Pancreas (tissue), 10 donors: ENCODE results near the gene KIF5C. TPM values are rescaled to one million over a fixed set of nuclear protein-coding genes. Genes with fewer than 3 reads are reported as not detected.
"Not testable (repeated sequence)": the region's sequence is repeated elsewhere in the genome, so short reads cannot be mapped to it uniquely, and the experiment has no call there.

Source experiments
- ATAC-seq, 4 donors: fragments of 200-7000 bp; cut with Tn5 transposase; one replicate each; pipeline versions ENCODE4 v1.8.0 to v1.9.1; 2020; ENCODE audit warnings: mild to moderate bottlenecking in 4 of 4, moderate library complexity in 4 of 4
- DNase-seq, 6 donors: peaks; one replicate each; pipeline ENCODE4 v3.0.0-alpha.2; 2020
- FAIRE-seq: peaks from 2 replicates; lab custom pipeline; 2012; peaks lifted over from hg19 to GRCh38; lab: Jason Lieb, UNC
- H3K27ac ChIP-seq, 4 donors: fragments of 200-600 bp; sonication (generic); 1 replicate in 3 of 4; 2 replicates in 1 of 4; pipeline versions ENCODE4 v1.5.0 to v1.8.0; 2020
- H3K27me3 ChIP-seq, 4 donors: fragments of 200-600 bp; one replicate each; pipeline ENCODE4 v1.8.0; 2021
- H3K36me3 ChIP-seq, 3 donors: fragments of 200-600 bp; sonication (generic) in 1 of 3; one replicate each; pipeline versions ENCODE4 v1.5.0 to v1.8.0; 2020 to 2021
- H3K4me1 ChIP-seq, 3 donors: fragments of 200-600 bp; one replicate each; pipeline ENCODE4 v1.8.0; 2021
- H3K4me3 ChIP-seq, 4 donors: fragments of 200-600 bp; sonication (generic) in 2 of 4; one replicate each; pipeline versions ENCODE4 v1.5.0 to v1.8.0; 2020 to 2021
- H3K9me3 ChIP-seq, 4 donors: fragments of 200-600 bp; one replicate each; pipeline ENCODE4 v1.8.0; 2021
- WGBS, 2 donors: extraction: QIAGEN DNeasy Blood & Tissue Kit; methylation state at CpG; one replicate each; pipeline ENCODE4 v1.1.7; 2013; 5-methylcytosine and 5-hydroxymethylcytosine counted together
- intact Hi-C, 3 donors: fragments of 100-400 bp; cut with DNase I; formaldehyde crosslinking; loops; one replicate each; pipeline versions ENCODE4 v1.11.1 to v1.14.2; 2022
- polyA plus RNA-seq, 2 donors: library from polyadenylated mRNA; stranded (reverse); fragments of 200-250 nt; gene quantifications; one replicate each; pipeline ENCODE4 v1.2.3, GENCODE V29; 2013
- total RNA-seq, 6 donors: library from RNA; stranded (reverse); fragmentation: NEBNext Ultra II Directional in 4 of 6; extraction: Animal tissue kit (Norgen Biotek cat#: 25700) in 4 of 6; gene quantifications; one replicate each; pipeline versions ENCODE4 v1.2.1 to v1.2.4, GENCODE V29; 2021 to 2023
- TF ChIP-seq, protein P1 (sequence below), 4 donors: fragments of 200-600 bp; sonication (generic) in 3 of 4; IDR thresholded peaks; one replicate each; pipeline versions ENCODE4 v1.5.0 to v1.8.0; 2021; ENCODE audit warnings: antibody characterized with exemption in 4 of 4
- donor health status: healthy with polysubstance abuse.
- donor health status: DM: no; HTN: no; CAD: no; lungs with moderate emphysema.
- donor health status: DM: no; HTN: no; CAD: no.
- donor health status: control.
- donor health status: control.
- donor health status: Bipolar disorder and iron deficiency.
- donor health status: DM: yes; HTN: yes; CAD: no.
- donor health status: DM: no; HTN: no; CAD: no.
- donor health status: DM: no; HTN: no; CAD: no.
- donor health status: DM: yes; HTN: yes; CAD: no.

The KIF5C gene
- total and polyA plus RNA-seq, 8 donors = 0.88 to 10.2 (median 2.8) TPM

DNA sequence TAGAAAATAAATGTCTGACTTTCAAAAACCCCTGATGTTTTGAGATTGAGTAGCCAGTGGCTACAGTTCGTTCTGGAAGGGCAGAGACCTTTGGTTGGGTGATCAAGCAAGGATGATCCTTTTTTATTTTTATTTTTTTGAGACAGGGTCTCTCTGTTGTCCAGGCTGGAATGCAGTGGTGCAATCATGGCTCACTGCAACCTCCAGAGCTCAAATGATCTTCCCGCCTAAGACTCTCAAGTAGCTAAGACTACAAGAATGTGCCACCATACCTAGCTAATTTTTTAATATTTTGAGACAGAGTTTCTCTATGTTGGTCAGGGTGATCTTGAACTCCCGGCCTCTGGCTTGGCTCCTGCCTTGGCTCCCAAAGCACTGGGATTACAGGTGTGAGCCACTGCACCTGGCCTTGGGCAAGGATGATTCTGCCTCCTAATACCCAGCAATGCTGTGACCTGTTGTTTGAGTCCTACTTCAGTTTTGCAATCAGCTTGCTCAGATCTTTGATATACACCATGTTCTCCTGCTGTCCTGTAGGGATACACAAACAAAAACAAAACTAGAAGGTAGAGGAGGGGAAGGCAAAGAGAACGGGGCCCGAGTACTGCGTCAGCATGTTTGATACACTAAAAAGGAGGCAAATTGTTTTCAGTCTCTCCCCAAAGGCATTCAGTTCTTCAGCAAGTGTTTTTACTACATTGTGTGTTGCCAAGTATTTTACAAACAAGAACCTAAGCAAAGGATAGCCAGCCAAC lies 104.3 kb downstream of the KIF5C start:
- WGBS, 2 donors = 77 to 82% methylated on average over 6 of the region's 6 CpGs
- H3K27me3 ChIP-seq = no peaks in the 10 kb centered on the region
- DNase-seq = no peak
- no peak for FAIRE-seq
- TF ChIP-seq, protein P1, sequence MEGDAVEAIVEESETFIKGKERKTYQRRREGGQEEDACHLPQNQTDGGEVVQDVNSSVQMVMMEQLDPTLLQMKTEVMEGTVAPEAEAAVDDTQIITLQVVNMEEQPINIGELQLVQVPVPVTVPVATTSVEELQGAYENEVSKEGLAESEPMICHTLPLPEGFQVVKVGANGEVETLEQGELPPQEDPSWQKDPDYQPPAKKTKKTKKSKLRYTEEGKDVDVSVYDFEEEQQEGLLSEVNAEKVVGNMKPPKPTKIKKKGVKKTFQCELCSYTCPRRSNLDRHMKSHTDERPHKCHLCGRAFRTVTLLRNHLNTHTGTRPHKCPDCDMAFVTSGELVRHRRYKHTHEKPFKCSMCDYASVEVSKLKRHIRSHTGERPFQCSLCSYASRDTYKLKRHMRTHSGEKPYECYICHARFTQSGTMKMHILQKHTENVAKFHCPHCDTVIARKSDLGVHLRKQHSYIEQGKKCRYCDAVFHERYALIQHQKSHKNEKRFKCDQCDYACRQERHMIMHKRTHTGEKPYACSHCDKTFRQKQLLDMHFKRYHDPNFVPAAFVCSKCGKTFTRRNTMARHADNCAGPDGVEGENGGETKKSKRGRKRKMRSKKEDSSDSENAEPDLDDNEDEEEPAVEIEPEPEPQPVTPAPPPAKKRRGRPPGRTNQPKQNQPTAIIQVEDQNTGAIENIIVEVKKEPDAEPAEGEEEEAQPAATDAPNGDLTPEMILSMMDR (IDR thresholded peaks at IDR 0.05) = no peak
- H3K4me1 ChIP-seq = no peaks in the 10 kb centered on the region
- intact Hi-C loops = no loop called here
- no peak for ATAC-seq
- H3K4me3 ChIP-seq = no peak overlapping the region
- H3K36me3 ChIP-seq = no peaks in the 10 kb centered on the region
- no peak overlapping the region for H3K27ac ChIP-seq
- H3K9me3 ChIP-seq = no peaks in the 10 kb centered on the region

DNA sequence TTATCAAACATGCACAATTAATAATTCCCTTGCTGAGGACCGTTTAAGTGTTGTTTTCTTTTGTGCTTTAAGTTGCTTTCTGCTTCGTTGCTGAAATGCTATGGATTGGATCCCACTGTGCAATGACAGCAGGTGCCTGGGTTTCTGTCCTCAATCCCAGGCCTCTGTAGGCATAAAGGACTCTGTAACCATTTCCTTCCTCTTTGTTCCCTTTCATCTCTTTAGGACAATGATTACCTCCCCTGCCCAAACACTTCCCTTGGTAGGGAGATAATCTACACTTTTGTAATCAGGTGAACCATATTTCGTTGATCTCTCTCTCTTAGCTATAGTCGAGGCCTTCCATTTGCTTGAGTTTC lies 104.9 kb downstream of the KIF5C start:
- H3K27ac ChIP-seq = no peak overlapping the region
- DNase-seq (no peak), FAIRE-seq (no peak), ATAC-seq (no peak)
- no peaks in the 10 kb centered on the region for H3K27me3 ChIP-seq
- WGBS, 2 donors = 46 to 48% methylated on average over 4 of the region's 4 CpGs
- no peaks in the 10 kb centered on the region for H3K36me3 ChIP-seq
- H3K9me3 ChIP-seq = no peaks in the 10 kb centered on the region
- TF ChIP-seq, protein P1 (IDR thresholded peaks at IDR 0.05) = no peak
- intact Hi-C loops = no loop called here
- no peak overlapping the region for H3K4me3 ChIP-seq
- H3K4me1 ChIP-seq = no peaks in the 10 kb centered on the region

DNA sequence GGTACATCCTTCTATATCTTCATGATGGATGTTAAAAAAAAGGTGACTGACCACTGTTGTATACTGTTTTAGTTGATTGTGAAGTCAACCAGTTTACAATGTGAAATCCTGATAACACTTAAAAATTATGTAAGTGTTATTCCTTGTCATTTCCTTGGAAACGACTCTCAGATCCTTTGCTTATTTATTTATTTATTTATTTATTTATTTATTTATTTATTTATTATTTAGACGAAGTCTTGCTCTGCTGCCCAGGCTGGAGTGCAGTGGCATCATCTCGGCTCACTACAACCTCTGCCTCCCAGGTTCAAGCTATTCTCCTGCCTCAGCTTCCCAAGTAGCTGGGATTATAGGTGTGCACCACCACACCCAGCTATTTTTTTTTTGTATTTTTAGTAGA lies 105.5 kb downstream of the KIF5C start:
- H3K4me1 ChIP-seq, H3K27me3 ChIP-seq, H3K4me3 ChIP-seq, H3K36me3 ChIP-seq, H3K27ac ChIP-seq, ATAC-seq, intact Hi-C loops, FAIRE-seq, H3K9me3 ChIP-seq, DNase-seq: not testable (repeated sequence)
- 70 to 92% methylated on average over 3 of the region's 3 CpGs for WGBS, 2 donors

DNA sequence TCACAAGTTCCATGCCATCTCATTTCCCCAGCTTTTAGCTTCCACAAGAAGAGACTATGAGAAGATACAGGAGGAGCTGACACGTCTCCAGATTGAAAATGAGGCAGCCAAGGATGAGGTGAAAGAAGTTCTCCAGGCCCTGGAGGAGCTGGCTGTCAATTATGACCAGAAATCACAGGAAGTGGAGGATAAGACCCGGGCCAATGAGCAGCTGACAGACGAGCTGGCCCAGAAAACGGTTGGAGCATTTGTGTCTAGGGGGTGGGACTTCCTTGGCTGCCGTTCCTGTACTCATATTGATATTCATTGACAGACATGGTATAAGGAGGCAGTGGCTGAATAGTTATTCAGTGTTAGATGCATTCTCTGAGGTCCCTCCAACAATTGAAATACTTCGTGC lies 106.3 kb downstream of the KIF5C start:
- intact Hi-C loops = no loop called here
- DNase-seq (no peak), FAIRE-seq (no peak), ATAC-seq (no peak)
- Histone ChIP-seq H3K4me3 (no peak overlapping the region), H3K4me1 (no peaks in the 10 kb centered on the region), H3K27ac (no peak overlapping the region), H3K36me3 (no peaks in the 10 kb centered on the region), H3K9me3 (no peaks in the 10 kb centered on the region), H3K27me3 (no peaks in the 10 kb centered on the region)
- 73 to 84% methylated on average over 6 of the region's 6 CpGs for WGBS, 2 donors
- TF ChIP-seq, protein P1 (IDR thresholded peaks at IDR 0.05) = no peak

DNA sequence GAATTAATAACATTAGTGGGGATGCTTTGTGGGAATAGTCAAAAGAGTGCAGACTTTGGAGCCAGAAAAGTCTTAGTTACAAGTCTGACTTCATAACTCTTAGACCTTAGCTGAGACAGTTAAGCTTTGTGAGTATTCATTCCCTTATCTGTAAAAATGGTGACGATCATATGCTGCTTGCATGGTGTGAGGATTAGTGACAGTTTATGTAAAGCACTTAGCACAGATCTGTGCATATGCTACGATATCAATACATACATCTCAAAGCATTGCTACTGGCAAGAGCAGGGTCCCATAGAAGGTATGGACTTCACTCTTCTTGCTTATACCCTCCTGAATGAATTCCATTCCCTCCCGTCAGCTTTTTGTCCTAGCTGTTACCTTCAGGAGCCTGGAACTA lies 106.8 kb downstream of the KIF5C start:
- TF ChIP-seq, protein P1 (IDR thresholded peaks at IDR 0.05) = no peak
- no peaks in the 10 kb centered on the region for H3K9me3 ChIP-seq
- WGBS, 2 donors = 72 to 85% methylated on average over 3 of the region's 3 CpGs
- H3K36me3 ChIP-seq = no peaks in the 10 kb centered on the region
- H3K27me3 ChIP-seq = no peaks in the 10 kb centered on the region
- H3K27ac ChIP-seq = no peak overlapping the region
- DNase-seq (no peak), FAIRE-seq (no peak), ATAC-seq (no peak)
- intact Hi-C loops = no loop called here
- H3K4me1 ChIP-seq = no peaks in the 10 kb centered on the region
- H3K4me3 ChIP-seq = no peak overlapping the region
